HEK293 (cell line): ENCODE measurements around the gene ANKRD23.

Source experiments
- CTCF ChIP-seq: fragments of 450-650 bp; formaldehyde crosslinking; IDR thresholded peaks from 2 replicates; pipeline ENCODE4 v1.5.1; 2016; ENCODE audit warnings: missing biosample characterization, missing genetic modification characterization
- REST ChIP-seq: fragments of 450-650 bp; formaldehyde crosslinking; IDR thresholded peaks from 2 replicates; pipeline ENCODE4 v1.5.1; 2016; ENCODE audit warnings: missing biosample characterization, missing genetic modification characterization
- ZNF433 ChIP-seq: fragments of 450-650 bp; formaldehyde crosslinking; IDR thresholded peaks from 2 replicates; pipeline ENCODE4 v1.5.1; 2016; ENCODE audit warnings: missing biosample characterization, missing genetic modification characterization, low read depth

- no peak for TF ChIP-seq CTCF (tag by site-specific recombination)
- no peak for TF ChIP-seq ZNF433
- TF ChIP-seq REST (tag by site-specific recombination) = no peak
These were observed 37.1 kb upstream of the ANKRD23 start for GRCh38 chr2:96880891-96881273.
